ENCODE data around the gene PIP4P1.
A peak's percentile ranks its signal among the peaks of the same experiment; 100 is the strongest.
"Not testable (repeated sequence)": the region's sequence is repeated elsewhere in the genome, so short reads cannot be mapped to it uniquely, and the experiment has no call there.

PIP4P1 gene

GRCh38 chr14:20472536-20473169 lies 11.4 kb upstream of the PIP4P1 start:
- DNase-seq, result no peak

- no peak for DNase-seq
Measured at GRCh38 chr14:20470603-20470901, 9.3 kb upstream of the PIP4P1 start.

- DNase-seq, result peak; percentile 50
Measured at GRCh38 chr14:20469890-20470602, 8.8 kb upstream of the PIP4P1 start.

- DNase-seq, result peak; percentile 95
Measured at GRCh38 chr14:20469242-20469889, 8.1 kb upstream of the PIP4P1 start, which contains the start of gene PNP. PNP (plus strand) TSS chr14:20469406; CDS start chr14:20469525, 119 bp downstream.

- DNase-seq, result no peak
Measured at GRCh38 chr14:20468764-20469241, 7.6 kb upstream of the PIP4P1 start.

GRCh38 chr14:20460458-20461224 lies 593 bp downstream of the PIP4P1 start:
- peak; percentile 65 for DNase-seq

- no peak for DNase-seq
Measured at GRCh38 chr14:20458031-20458789, 3.0 kb downstream of the PIP4P1 start.

- no peak for DNase-seq
Measured at GRCh38 chr14:20456971-20457370, 4.3 kb downstream of the PIP4P1 start.

- no peak for DNase-seq
Measured at GRCh38 chr14:20455355-20456300, 5.6 kb downstream of the PIP4P1 start.

- DNase-seq, result peak; percentile 98
Measured at GRCh38 chr14:20454516-20455354, 6.5 kb downstream of the PIP4P1 start, which contains the start of the genes APEX1 and OSGEP. APEX1 (plus strand) TSS chr14:20455226; CDS start chr14:20455646, 420 bp downstream. OSGEP (minus strand) TSS chr14:20454812; CDS start chr14:20454683, 129 bp downstream.

GRCh38 chr14:20452831-20453230 lies 8.4 kb downstream of the PIP4P1 start:
- DNase-seq, result not testable (repeated sequence)

- DNase-seq, result no peak
Measured at GRCh38 chr14:20446889-20447288, 14.3 kb downstream of the PIP4P1 start.

- not testable (repeated sequence) for DNase-seq
Measured at GRCh38 chr14:20443650-20444049, 17.6 kb downstream of the PIP4P1 start.

- DNase-seq, result no peak
Measured at GRCh38 chr14:20441461-20441860, 19.8 kb downstream of the PIP4P1 start.

- DNase-seq, result no peak
Measured at GRCh38 chr14:20440882-20441281, 20.4 kb downstream of the PIP4P1 start.

GRCh38 chr14:20440465-20440864 lies 20.8 kb downstream of the PIP4P1 start:
- DNase-seq, result no peak

GRCh38 chr14:20438664-20439063 lies 22.6 kb downstream of the PIP4P1 start:
- DNase-seq, result no peak

GRCh38 chr14:20436363-20436755 lies 24.9 kb downstream of the PIP4P1 start:
- no peak for DNase-seq

GRCh38 chr14:20435582-20436362 lies 25.5 kb downstream of the PIP4P1 start, which contains the start of gene KLHL33:
KLHL33 (minus strand) TSS chr14:20436166; CDS start chr14:20435811, 355 bp downstream.
- no peak for DNase-seq

Measured in NCI-H774 (cell line).